Thyroid gland (tissue), 4 donors: Measurements from ENCODE around the gene GJC2.

Experiments
- CTCF ChIP-seq, 6 experiments: fragments of 200-600 bp in 3 of 6; fragments of 450-650 bp in 3 of 6; sonication (generic) in 3 of 6; IDR thresholded peaks; one replicate each; pipeline ENCODE4 v1.5.1; 2016 to 2019; ENCODE audit warnings: antibody characterized with exemption in 6 of 6, mild to moderate bottlenecking in 2 of 6, inconsistent platforms in 1 of 6, moderate library complexity in 1 of 6
- POLR2A ChIP-seq, 2 donors: fragments of 450-650 bp; IDR thresholded peaks; one replicate each; pipeline ENCODE4 v1.6.1; 2017; ENCODE audit warnings: antibody characterized with exemption in 2 of 2, mild to moderate bottlenecking in 2 of 2, moderate library complexity in 1 of 2

- no peak for TF ChIP-seq CTCF (IDR thresholded peaks at IDR 0.05)
- no peak for TF ChIP-seq POLR2A (IDR thresholded peaks at IDR 0.05)
Measured at GRCh38 chr1:228164561-228165371, 15.0 kb downstream of the GJC2 start.
